NCI-H1417 (cell line): ENCODE data around the gene ATP7A.
"Not testable (repeated sequence)": the region's sequence is repeated elsewhere in the genome, so short reads cannot be mapped to it uniquely, and the experiment has no call there.

Source experiments
- DNase-seq, 3 experiments: peaks; one replicate each; lab custom pipeline; 2025; lab: John Stamatoyannopoulos, UW

The ATP7A gene

DNA sequence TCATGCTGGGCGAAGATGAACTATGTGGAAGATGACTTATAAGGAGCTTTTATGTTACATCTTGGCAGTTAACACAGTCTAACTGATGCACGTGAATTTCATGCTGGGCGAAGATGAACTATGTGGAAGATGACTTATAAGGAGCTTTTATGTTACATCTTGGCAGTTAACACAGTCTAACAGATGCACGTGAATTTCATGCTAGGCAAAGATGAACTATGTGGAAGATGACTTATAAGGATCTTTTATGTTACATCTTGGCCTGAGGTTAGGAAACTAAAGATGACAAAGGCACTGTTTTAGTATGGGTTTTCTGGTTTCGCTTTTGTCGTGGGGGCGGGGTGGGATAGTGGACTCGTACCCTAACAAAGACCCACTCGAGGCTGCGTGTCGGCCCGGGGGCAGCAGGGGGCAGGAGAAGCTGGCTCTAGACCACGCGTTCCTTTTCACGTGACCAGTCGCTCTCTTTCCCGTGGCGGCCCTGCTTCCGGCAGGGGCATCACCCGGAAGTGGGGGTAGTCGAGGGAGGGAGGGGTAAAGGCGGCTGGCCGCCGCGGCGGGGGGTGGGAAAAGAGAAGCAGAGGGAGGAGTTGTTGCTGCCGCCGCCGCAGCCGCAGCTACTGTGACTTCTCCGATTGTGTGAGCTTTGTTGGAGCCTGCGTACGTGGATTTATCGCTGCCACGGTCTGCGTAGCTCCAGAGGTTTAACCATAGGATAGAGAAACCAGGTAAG lies at the start of gene ATP7A:
Gene ATP7A, plus strand, starts transcription at position 586 of the 733 bp plus-strand sequence. CDS start 60,949 bp downstream, outside the sequence.
- peak; percentile 83 to 95 (median 89) for DNase-seq

- no peak for DNase-seq
Observed at GRCh38 chrX:77875372-77875771, 35.1 kb upstream of the ATP7A start.

GRCh38 chrX:77881418-77881817 lies 29.1 kb upstream of the ATP7A start:
- not testable (repeated sequence) for DNase-seq

GRCh38 chrX:77892887-77893286 lies 17.6 kb upstream of the ATP7A start:
- DNase-seq, result no peak

- no peak for DNase-seq
Observed at GRCh38 chrX:77893713-77894112, 16.8 kb upstream of the ATP7A start.

- DNase-seq, result peak; percentile 93 to 99 (median 98)
Observed at GRCh38 chrX:77894921-77895886, 15.3 kb upstream of the ATP7A start, which contains the start of gene MAGT1. TSS of gene MAGT1 (minus strand) at chrX:77895435. CDS start at chrX:77895410, 25 bp downstream.

DNA sequence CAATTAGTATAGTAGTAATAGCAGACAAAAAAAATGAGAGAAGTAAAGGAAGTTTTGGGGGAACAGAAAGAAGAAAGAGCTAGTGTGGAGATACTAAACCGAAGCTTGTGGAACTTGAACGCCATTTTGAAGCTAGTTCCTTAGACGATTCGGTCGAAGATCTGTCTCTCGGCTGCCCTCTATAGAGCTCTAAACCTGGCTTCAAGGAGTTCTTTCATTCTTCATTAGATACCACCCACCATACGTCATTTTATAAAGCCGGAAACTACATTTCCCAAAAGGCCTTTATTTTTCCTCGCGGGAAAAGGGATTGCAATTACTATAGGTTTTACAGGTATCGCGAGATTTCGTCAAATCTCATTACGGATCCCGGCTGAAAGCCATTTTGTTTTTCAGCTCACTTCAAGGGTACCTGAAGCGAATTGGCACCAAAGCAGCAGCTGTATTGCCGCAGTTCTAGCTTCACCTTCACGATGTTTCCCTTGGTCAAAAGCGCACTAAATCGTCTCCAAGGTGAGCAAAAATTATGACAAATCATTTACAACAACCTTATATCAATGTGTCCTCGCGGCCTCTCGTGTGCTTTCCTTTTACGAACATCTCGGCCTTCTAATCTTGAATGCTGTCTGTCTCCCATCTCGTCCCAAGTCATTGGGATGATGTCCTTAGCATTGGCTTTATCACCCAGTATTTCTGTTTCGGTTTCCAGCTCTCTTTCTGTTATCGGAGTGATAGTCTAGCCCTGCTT lies 11.2 kb upstream of the ATP7A start, which contains the start of gene COX7B:
Gene COX7B, plus strand, starts transcription at position 388 of the 748 bp plus-strand sequence. Its CDS starts 86 bp downstream, at position 474.
- peak; percentile 88 to 98 (median 97) for DNase-seq

DNA sequence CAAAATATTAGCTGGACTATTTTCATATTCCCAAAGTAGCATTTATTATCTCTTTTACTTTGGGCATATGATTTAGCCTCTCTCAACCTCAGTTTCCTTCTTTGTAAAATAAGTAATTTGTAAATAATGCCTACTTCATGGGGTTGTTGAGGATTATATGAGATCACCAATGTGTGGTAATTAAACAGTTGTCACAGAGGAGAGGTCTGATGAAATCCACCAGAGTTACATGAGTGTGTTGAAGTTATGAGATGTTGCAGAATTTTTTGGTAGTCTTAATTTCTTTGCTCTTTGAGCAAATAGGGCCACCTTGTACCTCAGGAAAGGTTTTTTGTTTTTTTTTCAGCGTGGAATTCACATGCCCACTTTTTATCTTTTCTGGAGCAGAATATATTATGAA lies 9.8 kb upstream of the ATP7A start:
- DNase-seq, result no peak

DNA sequence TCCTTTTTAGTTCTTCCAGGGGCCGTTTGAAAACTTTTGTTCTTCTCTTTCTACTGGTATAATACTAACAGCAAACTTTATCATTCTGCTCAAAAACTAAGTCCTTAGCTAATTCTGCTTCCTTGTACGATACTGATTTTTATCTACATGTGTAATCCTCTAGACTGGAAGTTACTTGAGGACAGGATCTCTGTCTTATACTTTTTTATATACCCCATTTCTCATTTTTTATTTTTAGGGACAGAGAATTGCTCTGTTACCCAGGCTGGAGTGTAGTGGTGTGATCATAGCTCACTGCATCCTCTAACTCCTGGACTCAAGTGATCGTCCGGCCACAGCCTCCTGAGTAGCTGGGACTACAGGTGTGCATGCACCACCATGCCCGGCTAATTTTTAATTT lies 9.0 kb upstream of the ATP7A start:
- no peak for DNase-seq

GRCh38 chrX:77917294-77917933 lies 6.9 kb downstream of the ATP7A start:
- no peak for DNase-seq

- no peak for DNase-seq
Observed at GRCh38 chrX:77918568-77918967, 8.1 kb downstream of the ATP7A start.

DNA sequence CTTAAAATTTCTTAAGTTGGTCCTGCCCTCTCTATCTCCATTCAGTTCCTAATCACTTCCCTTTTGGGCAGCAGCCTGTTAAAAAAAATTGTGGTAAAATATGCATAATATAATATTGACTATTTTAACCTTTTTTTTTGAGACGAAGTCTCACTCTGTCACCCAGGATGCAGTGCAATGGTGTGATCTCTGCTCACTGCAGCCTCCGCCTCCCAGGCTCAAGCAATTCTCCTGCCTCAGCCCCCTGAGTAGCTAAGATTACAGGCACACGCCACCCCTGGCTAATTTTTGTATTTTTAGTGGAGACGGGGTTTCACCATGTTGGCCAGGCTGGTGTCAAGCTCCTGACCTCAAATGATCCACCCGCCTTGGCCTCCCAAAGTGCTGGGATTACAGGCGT lies 8.9 kb downstream of the ATP7A start:
- not testable (repeated sequence) for DNase-seq

GRCh38 chrX:77922787-77923186 lies 12.3 kb downstream of the ATP7A start:
- DNase-seq, result no peak

- DNase-seq, result no peak
Observed at GRCh38 chrX:77924320-77924859, 13.9 kb downstream of the ATP7A start.

- DNase-seq, result no peak
Observed at GRCh38 chrX:77925764-77926163, 15.3 kb downstream of the ATP7A start.

DNA sequence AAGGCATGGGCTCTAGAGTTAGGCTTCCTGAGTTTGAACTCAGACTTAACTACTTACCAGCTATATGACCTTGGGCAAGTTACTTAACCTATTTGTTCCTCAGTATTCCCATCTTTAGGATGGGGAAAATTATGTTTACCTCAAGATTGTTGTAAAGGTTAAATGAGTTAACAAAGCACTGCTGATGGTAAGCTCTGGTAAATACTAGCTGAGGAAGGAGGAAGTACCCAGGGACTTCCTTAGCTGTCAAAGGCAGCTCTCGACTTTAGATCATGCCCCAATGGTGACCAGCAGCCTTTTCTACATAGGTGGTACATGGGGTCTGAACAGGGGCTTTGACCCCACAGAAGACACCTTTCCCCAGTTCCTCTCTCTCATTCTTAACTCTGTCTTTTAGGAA lies 20.1 kb downstream of the ATP7A start:
- no peak for DNase-seq

DNA sequence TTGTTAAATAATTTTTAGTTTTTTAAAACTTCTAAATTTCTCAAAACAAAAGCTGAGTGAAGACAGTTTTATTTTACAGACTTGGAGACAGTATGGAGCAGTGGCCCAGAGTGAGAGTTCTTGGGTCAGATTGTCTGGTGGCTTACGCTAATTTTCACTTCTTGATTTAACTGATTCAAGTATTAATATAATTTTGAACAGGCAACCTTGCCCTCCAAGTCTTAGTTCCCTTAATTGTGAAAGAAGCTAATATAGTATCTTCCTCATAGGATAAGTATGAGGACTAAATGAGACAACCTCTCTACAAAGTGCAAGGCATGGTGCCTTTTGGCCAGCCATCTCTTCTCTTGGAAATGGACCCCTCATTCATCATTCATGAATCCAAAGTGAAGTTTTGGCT lies 25.4 kb downstream of the ATP7A start:
- no peak for DNase-seq

DNA sequence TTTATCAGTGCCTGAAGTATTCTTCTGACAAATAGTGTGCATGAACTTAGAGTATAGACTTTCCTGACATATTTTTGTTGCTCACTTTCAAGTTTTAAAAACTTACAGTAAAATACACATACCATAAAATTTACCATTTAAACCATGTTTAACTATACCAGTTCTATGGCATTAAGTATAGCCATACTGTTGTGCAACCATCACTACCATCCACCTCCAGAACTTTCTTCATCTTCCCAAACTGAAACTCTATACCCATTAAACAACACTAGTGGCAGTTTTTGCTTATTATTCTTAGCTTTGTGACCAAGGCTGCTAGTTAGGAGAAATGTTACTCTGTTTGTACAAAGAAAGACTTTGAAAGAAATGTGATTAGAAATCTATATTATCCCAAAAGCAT lies 25.8 kb downstream of the ATP7A start:
- no peak for DNase-seq

DNA sequence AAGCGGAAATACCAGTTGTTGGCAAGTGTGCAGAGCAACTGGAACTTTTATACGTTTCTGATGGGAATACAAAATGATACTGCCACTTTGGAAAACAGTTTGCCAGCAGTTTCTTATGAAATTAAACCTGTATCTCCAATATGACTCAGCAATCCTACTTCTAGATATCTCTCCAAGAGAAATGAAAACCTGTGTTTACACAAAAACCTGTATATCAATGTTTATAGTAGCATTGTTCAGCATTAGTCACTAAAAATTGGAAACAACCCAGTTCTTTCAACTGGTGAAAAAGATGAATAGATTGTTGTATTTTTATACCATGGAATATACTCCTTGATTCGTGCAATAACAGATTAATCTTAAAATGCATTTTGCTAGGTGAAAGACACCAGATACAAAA lies 26.8 kb downstream of the ATP7A start:
- no peak for DNase-seq

- DNase-seq, result no peak
Observed at GRCh38 chrX:77938083-77938680, 27.7 kb downstream of the ATP7A start.

GRCh38 chrX:77945031-77945430 lies 34.5 kb downstream of the ATP7A start:
- DNase-seq, result not testable (repeated sequence)
